Fibroblast of lung (primary cell): ENCODE measurements around the gene IDI1. TPM values are rescaled to one million over a fixed set of nuclear protein-coding genes. Genes with fewer than 3 reads are reported as not detected.

ENCODE experiments used
- DNase-seq, 2 donors: peaks; one replicate each; pipeline versions ENCODE4 v3.0.0 to v3.0.0-alpha.2; 2010; ENCODE audit warnings: low read depth in 2 of 2
- H2AFZ ChIP-seq: 2 replicates; pipeline ENCODE4 v1.5.1; 2012; ENCODE audit warnings: low read length, control low read depth, inconsistent platforms
- H3K27ac ChIP-seq: 2 replicates; pipeline ENCODE4 v1.5.1; 2011; ENCODE audit warnings: low read length, control low read depth; ENCODE audit not compliant: insufficient read depth
- H3K27me3 ChIP-seq: 2 replicates; pipeline ENCODE4 v1.5.1; 2011; ENCODE audit warnings: mild to moderate bottlenecking, low read length; ENCODE audit not compliant: control insufficient read depth, insufficient read depth
- H3K36me3 ChIP-seq: 2 replicates; pipeline ENCODE4 v1.5.1; 2011; ENCODE audit warnings: low read length; ENCODE audit not compliant: control insufficient read depth, insufficient read depth
- H3K4me1 ChIP-seq: 2 replicates; pipeline ENCODE4 v1.5.1; 2011; ENCODE audit warnings: low read length; ENCODE audit not compliant: control insufficient read depth, insufficient read depth; ENCODE audit errors: extremely low read depth
- H3K4me2 ChIP-seq: 2 replicates; pipeline ENCODE4 v1.5.1; 2011; ENCODE audit warnings: low read length, control low read depth; ENCODE audit not compliant: insufficient read depth; ENCODE audit errors: extremely low read depth
- H3K4me3 ChIP-seq, 4 experiments: fragments of 200-600 bp in 1 of 4; sonication (generic) in 1 of 4; replicated peaks in 1 of 4; 2 replicates each; pipeline ENCODE4 v1.5.1; 2011 to 2016; ENCODE audit warnings: low read length in 4 of 4, low read depth in 3 of 4, mild to moderate bottlenecking in 3 of 4, control low read depth in 2 of 4, inconsistent platforms in 1 of 4, mixed read lengths in 1 of 4; ENCODE audit not compliant: insufficient read depth in 1 of 4; ENCODE audit errors: control extremely low read depth in 1 of 4
- H3K79me2 ChIP-seq: 2 replicates; pipeline ENCODE4 v1.5.1; 2012; ENCODE audit warnings: mild to moderate bottlenecking, low read length, inconsistent platforms; ENCODE audit not compliant: control insufficient read depth, insufficient read depth
- H3K9ac ChIP-seq: 2 replicates; pipeline ENCODE4 v1.5.1; 2011; ENCODE audit warnings: mild to moderate bottlenecking, low read length, control low read depth; ENCODE audit not compliant: insufficient read depth
- H3K9me3 ChIP-seq: 2 replicates; pipeline ENCODE4 v1.5.1; 2012; ENCODE audit warnings: low read depth, low read length; ENCODE audit not compliant: control insufficient read depth, insufficient read depth
- H4K20me1 ChIP-seq: 2 replicates; pipeline ENCODE4 v1.5.1; 2011; ENCODE audit warnings: low read length; ENCODE audit not compliant: control insufficient read depth, insufficient read depth; ENCODE audit errors: extremely low read depth
- CTCF ChIP-seq, 2 donors: IDR thresholded peaks in 1 of 2; conservative IDR thresholded peaks in 1 of 2; 1 replicate in 1 of 2; 2 replicates in 1 of 2; pipeline ENCODE4 v1.5.1; 2011 to 2012; ENCODE audit warnings: low read length in 2 of 2, control low read depth in 1 of 2, inconsistent platforms in 1 of 2, low read depth in 1 of 2, mild to moderate bottlenecking in 1 of 2
- EZH2 ChIP-seq: IDR thresholded peaks from 2 replicates; pipeline ENCODE4 v1.5.1; 2012; ENCODE audit warnings: low read length, control low read depth, mild to moderate bottlenecking; ENCODE audit errors: missing control alignments
- polyA plus RNA-seq, 2 donors: library from polyadenylated mRNA; depleted of rRNA in 1 of 2; stranded (reverse) in 1 of 2; unstranded in 1 of 2; fragments of >200 nt; gene quantifications; 2 replicates each; pipeline ENCODE4 v1.2.1, GENCODE V29; 2011 to 2012; ENCODE audit warnings: missing spikeins in 1 of 2
- total RNA-seq: library from RNA; depleted of rRNA; stranded (reverse); fragments of >200 nt; gene quantifications from 2 replicates; pipeline ENCODE4 v1.2.1, GENCODE V29; 2014

Gene IDI1
- total and polyA plus RNA-seq, 2 donors (not counting 1 experiment from before 2014, with no cell fraction given) = 156 to 202 TPM

DNA sequence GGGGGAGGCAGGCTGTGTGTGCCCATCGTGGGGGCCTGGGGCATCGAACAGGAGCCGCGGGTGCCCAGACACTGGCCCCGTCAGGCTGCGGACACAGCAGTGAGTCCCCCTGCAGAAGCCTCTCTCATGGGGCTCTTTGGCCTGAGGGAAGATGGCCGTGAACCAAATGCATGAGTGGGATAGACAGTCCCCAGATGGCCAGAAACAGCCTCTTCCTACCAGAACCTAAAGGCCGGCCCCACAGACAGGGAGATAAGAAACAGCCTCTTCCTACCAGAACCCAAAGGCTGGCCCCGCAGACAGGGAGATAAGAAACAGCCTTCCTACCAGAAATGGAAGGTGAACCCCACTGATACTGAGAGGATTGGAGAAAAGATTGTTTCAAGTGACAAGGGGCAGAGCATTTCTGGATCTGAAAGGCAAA is 39.8 kb downstream of the IDI1 start:
- Histone ChIP-seq H3K4me2 (no peak overlapping the region), H3K4me3 (no peak overlapping the region), H3K79me2 (no peaks in the 10 kb centered on the region), H2AFZ (no peak overlapping the region), H3K27ac (no peak overlapping the region), H3K9me3 (no peaks in the 10 kb centered on the region), H3K27me3 (no peaks in the 10 kb centered on the region), H4K20me1 (no peaks in the 10 kb centered on the region), H3K9ac (no peak overlapping the region), H3K4me1 (no peaks in the 10 kb centered on the region), H3K36me3 (peaks cover 33% of the 10 kb centered on the region)
- DNase-seq = no peak
- no peak for TF ChIP-seq EZH2
- no peak for TF ChIP-seq CTCF (conservative IDR thresholded peaks at IDR 0.05 in 1 of 2, IDR thresholded peaks at IDR 0.05 in 1 of 2; ENCODE audit: low read depth in 1 of 2, low read length in 2 of 2)

DNA sequence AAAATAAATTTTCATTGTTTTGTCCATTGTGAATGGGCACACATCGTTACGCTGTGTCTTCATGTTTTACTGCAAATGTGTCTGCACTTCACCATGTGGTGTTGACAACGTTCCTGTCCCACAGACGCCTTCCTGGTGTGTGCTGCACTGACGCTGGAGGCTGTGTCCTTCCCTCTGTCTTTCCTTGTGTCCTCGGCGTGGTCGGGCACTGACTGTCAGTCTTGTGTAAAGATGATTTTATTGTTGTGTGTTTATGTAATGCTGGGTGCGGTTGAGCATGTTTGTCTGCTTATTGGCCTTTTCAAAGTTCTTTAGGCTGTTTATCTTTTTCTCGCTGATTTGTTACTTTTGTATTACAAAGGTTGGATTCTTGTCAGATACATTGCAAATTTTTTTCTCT is 41.3 kb downstream of the IDI1 start:
- H3K4me3 ChIP-seq = no peak overlapping the region
- TF ChIP-seq CTCF (conservative IDR thresholded peaks at IDR 0.05 in 1 of 2, IDR thresholded peaks at IDR 0.05 in 1 of 2; ENCODE audit: low read depth in 1 of 2, low read length in 2 of 2) (no peak), EZH2 (no peak)
- DNase-seq = no peak
- no peak overlapping the region for H3K27ac ChIP-seq
- H3K4me2 ChIP-seq = no peak overlapping the region
- H4K20me1 ChIP-seq = no peaks in the 10 kb centered on the region
- no peaks in the 10 kb centered on the region for H3K9me3 ChIP-seq
- H3K36me3 ChIP-seq = peaks cover 33% of the 10 kb centered on the region
- peaks cover 4% of the 10 kb centered on the region for H3K79me2 ChIP-seq
- H3K27me3 ChIP-seq = no peaks in the 10 kb centered on the region
- H3K4me1 ChIP-seq = no peaks in the 10 kb centered on the region
- H2AFZ ChIP-seq = no peak overlapping the region
- no peak overlapping the region for H3K9ac ChIP-seq

DNA sequence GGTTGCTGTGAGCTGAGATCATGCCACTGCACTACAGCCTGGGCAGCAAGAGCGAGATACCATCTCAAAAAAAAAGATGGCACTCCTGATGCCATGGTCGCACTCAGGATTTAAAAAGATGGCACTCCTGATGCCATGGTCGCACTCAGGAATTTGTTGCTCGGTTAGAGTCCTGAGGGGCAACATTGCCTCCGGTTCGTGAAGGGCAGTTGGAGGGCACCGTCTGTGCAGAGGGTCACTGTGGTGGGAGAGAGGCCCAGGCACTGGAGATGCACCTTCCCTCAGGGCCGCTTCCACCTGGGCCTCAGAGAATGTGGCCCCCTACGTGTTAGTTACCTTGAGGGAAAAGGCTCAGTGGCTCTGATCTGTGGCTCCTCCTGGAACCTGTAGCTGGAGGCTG is 42.3 kb downstream of the IDI1 start:
- peaks cover 8% of the 10 kb centered on the region for H3K79me2 ChIP-seq
- no peak for TF ChIP-seq CTCF (conservative IDR thresholded peaks at IDR 0.05 in 1 of 2, IDR thresholded peaks at IDR 0.05 in 1 of 2; ENCODE audit: low read depth in 1 of 2, low read length in 2 of 2)
- no peak for TF ChIP-seq EZH2
- DNase-seq = no peak
- H2AFZ ChIP-seq = no peak overlapping the region
- peaks cover 31% of the 10 kb centered on the region for H3K36me3 ChIP-seq
- no peak overlapping the region for H3K4me3 ChIP-seq
- no peaks in the 10 kb centered on the region for H3K9me3 ChIP-seq
- H3K27me3 ChIP-seq = no peaks in the 10 kb centered on the region
- H3K27ac ChIP-seq = no peak overlapping the region
- no peak overlapping the region for H3K4me2 ChIP-seq
- H3K4me1 ChIP-seq = no peaks in the 10 kb centered on the region
- H4K20me1 ChIP-seq = no peaks in the 10 kb centered on the region
- H3K9ac ChIP-seq = no peak overlapping the region
